Activated T-cell treated with anti-CD3 and anti-CD28 coated beads, Interleukin-2, amount 50 U/mL, for 48 hours (primary cell): ENCODE measurements around the gene TPP2.

Source experiments
- DNase-seq, 2 experiments: peaks; one replicate each; pipeline ENCODE4 v3.0.0-alpha.2; 2020

TPP2 gene

GRCh38 chr13:102658660-102659059 lies 61.9 kb downstream of the TPP2 start:
- DNase-seq, result no peak

GRCh38 chr13:102659168-102659713 lies 62.5 kb downstream of the TPP2 start:
- DNase-seq, result no peak

GRCh38 chr13:102667023-102667422 lies 70.2 kb downstream of the TPP2 start:
- DNase-seq, result no peak

- no peak for DNase-seq
Measured at GRCh38 chr13:102667911-102668310, 71.1 kb downstream of the TPP2 start.

GRCh38 chr13:102670130-102670529 lies 73.3 kb downstream of the TPP2 start:
- DNase-seq, result no peak

- no peak for DNase-seq
Measured at GRCh38 chr13:102675115-102675514, 78.3 kb downstream of the TPP2 start.

- no peak for DNase-seq
Measured at GRCh38 chr13:102677122-102677521, 80.3 kb downstream of the TPP2 start.

- DNase-seq, result no peak
Measured at GRCh38 chr13:102678339-102679107, 81.7 kb downstream of the TPP2 start.

- no peak for DNase-seq
Measured at GRCh38 chr13:102679449-102680132, 82.8 kb downstream of the TPP2 start.

GRCh38 chr13:102680133-102680717 lies 83.4 kb downstream of the TPP2 start:
- no peak for DNase-seq

GRCh38 chr13:102680842-102681740 lies 84.3 kb downstream of the TPP2 start:
- DNase-seq, result no peak

- no peak for DNase-seq
Measured at GRCh38 chr13:102682211-102682610, 85.4 kb downstream of the TPP2 start.

GRCh38 chr13:102682727-102683126 lies 85.9 kb downstream of the TPP2 start:
- no peak for DNase-seq

GRCh38 chr13:102683637-102684036 lies 86.9 kb downstream of the TPP2 start:
- DNase-seq, result no peak

GRCh38 chr13:102686024-102686423 lies 89.2 kb downstream of the TPP2 start:
- DNase-seq, result no peak

GRCh38 chr13:102687520-102687919 lies 90.7 kb downstream of the TPP2 start:
- DNase-seq, result no peak

GRCh38 chr13:102688306-102688973 lies 91.7 kb downstream of the TPP2 start:
- DNase-seq, result no peak

- DNase-seq, result no peak
Measured at GRCh38 chr13:102690883-102691282, 94.1 kb downstream of the TPP2 start.

GRCh38 chr13:102692491-102692826 lies 95.7 kb downstream of the TPP2 start:
- no peak for DNase-seq

GRCh38 chr13:102693250-102693649 lies 96.5 kb downstream of the TPP2 start:
- DNase-seq, result no peak

- no peak for DNase-seq
Measured at GRCh38 chr13:102693776-102694175, 97.0 kb downstream of the TPP2 start.

- DNase-seq, result no peak
Measured at GRCh38 chr13:102694937-102695336, 98.2 kb downstream of the TPP2 start, which contains the start of gene METTL21C. TSS of gene METTL21C (minus strand) at chr13:102695044. CDS start at chr13:102694498, 546 bp downstream.
